Fibroblast of mammary gland (primary cell): ENCODE results near the gene NMNAT2.

ENCODE experiments used
- DNase-seq: peaks from one replicate; pipeline ENCODE4 v3.0.0-alpha.2; 2010; ENCODE audit warnings: low read depth
- H3K4me3 ChIP-seq: 2 replicates; pipeline ENCODE4 v1.5.1; 2011; ENCODE audit warnings: low read depth, mild to moderate bottlenecking, low read length, moderate library complexity; ENCODE audit not compliant: control insufficient read depth
- TF ChIP-seq, protein P1 (sequence below): conservative IDR thresholded peaks from 2 replicates; pipeline ENCODE4 v1.5.1; 2011; ENCODE audit warnings: low read depth, low read length, inconsistent platforms; ENCODE audit not compliant: control insufficient read depth, insufficient read depth

The NMNAT2 gene

DNA sequence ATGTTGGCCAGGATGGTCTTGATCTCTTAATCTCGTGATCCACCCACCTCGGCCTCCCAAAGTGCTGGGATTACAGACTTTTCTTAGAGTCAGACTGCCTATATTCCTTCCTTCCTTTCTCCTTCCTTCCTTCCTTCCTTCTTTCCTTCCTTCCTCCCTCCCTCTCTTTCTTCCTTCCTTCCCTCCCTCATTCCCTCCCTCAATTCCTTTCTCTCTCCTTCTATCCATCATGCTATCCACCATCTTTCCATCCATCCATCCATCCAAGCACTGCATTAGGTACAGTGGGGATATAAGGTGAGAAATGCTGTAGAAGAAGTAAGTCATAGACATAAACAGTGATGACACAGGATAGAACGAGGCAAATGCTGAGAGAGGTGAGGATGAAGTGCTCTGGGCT, 218.9 kb downstream of the NMNAT2 start:
- DNase-seq = no peak
- H3K4me3 ChIP-seq = no peak overlapping the region
- TF ChIP-seq, protein P1, sequence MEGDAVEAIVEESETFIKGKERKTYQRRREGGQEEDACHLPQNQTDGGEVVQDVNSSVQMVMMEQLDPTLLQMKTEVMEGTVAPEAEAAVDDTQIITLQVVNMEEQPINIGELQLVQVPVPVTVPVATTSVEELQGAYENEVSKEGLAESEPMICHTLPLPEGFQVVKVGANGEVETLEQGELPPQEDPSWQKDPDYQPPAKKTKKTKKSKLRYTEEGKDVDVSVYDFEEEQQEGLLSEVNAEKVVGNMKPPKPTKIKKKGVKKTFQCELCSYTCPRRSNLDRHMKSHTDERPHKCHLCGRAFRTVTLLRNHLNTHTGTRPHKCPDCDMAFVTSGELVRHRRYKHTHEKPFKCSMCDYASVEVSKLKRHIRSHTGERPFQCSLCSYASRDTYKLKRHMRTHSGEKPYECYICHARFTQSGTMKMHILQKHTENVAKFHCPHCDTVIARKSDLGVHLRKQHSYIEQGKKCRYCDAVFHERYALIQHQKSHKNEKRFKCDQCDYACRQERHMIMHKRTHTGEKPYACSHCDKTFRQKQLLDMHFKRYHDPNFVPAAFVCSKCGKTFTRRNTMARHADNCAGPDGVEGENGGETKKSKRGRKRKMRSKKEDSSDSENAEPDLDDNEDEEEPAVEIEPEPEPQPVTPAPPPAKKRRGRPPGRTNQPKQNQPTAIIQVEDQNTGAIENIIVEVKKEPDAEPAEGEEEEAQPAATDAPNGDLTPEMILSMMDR = no peak

DNA sequence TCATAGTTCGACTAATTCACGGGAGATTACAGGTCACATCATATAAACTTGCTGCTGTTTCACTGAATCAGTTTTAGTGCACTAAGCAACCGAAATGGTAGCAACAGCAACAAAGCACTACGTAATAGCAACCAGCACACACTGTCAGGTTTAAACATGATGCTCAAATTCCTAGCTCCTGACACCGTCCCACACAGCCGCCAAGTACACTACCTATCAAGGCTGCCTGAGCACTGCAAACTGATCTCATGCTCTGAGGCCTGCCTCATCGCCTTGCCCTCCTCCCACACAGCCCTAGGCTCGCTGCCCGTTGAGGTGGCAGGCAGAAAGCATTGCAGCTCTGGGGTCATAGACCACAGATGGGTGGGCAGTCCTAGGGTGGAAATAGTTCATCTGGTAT, 219.7 kb downstream of the NMNAT2 start:
- TF ChIP-seq, protein P1 = no peak
- peak; percentile 86 for DNase-seq
- H3K4me3 ChIP-seq = no peak overlapping the region
